ENCODE data around the gene TP53TG3D.
"Not testable (repeated sequence)": the region's sequence is repeated elsewhere in the genome, so short reads cannot be mapped to it uniquely, and the experiment has no call there.

The TP53TG3D gene, protein sequence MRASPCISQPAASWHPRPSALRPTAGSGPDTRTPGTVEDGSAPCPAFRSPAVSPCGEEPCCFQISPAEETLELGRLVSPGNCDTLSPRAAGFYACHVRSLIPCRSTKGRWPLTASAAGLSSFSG

DNA sequence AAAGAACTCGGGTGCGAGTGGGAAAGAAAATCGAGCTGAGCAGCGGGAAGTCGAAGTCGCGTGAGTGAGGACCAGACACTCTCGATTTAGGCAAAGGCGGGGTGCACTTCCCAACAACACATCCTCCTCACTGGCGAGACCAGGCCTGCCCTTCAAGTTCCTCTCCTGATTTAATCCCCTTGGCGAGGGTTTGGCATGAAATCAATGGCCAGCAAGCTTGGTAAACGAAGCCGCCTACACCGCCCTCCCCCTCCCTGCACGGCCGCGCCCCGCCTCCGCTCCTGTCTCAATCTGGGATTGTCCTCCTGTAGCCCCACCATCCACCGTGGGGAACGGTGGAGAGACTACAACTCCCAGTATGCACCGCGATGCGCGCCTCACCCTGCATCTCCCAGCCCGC lies at the start of gene TP53TG3D:
Gene TP53TG3D, plus strand, starts transcription at position 301 of the 400 bp plus-strand sequence. Its CDS starts 68 bp downstream, at position 369.
- not testable (repeated sequence) for DNase-seq (ENCODE audit: low read depth in 2 of 2)

DNA sequence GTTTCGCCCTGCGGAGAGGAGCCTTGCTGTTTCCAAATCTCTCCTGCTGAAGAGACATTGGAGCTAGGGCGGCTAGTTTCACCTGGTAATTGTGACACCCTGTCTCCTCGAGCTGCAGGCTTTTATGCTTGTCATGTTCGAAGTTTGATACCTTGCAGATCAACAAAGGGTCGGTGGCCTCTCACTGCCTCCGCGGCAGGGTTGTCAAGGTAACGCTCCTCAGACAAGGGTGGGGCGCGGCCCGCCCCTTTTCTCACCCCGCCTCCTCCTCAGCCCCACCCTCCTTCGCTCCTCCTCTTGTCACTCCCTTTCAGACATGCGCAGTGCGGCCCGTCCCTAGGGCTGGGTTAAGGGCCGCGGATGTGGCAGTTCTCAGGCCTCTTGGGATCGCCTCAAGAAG lies 421 bp downstream of the TP53TG3D start:
- peak in 1 of 2 donors; percentile 34 for DNase-seq (ENCODE audit: low read depth in 2 of 2)

DNA sequence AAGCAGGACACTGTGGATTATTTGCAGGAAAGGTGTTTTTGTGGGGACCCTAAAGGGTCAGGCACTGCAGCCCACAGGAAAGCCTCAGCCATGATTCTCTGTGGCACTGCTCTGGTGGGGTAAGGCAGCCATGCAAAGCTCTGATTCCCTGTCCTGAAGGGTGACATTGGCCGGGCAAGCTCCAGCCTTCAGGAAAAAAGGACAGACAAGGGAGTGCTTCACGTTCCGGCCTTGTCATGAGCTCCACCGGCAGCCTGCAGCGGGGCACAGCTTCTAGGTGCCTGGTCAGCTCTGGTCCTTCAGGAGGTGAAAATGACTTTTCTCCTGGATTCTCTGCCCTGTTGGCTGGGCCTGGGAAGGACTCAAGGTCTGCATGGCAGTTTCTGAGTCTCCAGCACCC lies 8.4 kb downstream of the TP53TG3D start:
- DNase-seq (ENCODE audit: low read depth in 2 of 2), result not testable (repeated sequence)

DNA sequence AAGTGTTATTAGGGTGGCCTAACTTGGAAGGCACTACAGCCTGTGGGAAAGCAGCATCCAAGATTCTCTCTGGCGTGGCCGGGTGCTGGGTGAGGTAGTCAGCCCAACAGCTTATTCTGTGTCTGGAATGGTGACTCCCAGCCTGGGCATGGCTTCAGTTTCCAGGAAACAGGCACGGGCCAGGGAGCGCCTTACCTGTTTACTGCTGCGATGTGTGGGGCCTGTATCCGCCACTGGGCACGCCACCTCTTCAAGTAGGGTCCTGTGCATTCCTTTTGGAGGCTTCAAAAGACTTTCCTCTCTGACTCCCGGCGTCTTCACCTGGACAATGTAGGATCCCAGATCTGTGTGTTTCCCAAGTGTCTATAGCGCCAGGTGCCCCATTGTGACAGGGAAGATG lies 10.5 kb downstream of the TP53TG3D start:
- not testable (repeated sequence) for DNase-seq (ENCODE audit: low read depth in 2 of 2)

DNA sequence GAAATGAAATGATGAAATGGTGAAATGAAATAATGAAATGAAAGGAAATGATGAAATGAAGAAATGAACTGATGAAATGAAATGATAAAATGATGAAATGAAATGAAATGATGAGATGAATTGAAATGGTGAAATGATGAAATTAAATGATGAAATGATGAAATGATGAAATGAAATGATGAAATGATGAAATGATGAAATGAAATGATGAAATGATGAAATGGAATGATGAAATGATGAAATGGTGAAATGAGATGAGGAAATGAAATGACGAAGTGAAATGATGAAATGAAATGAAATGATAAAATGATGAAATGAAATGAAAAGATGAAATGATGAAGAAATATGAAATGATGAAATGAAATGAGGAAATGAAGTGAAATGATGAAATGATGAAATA lies 28.8 kb downstream of the TP53TG3D start:
- DNase-seq (ENCODE audit: low read depth in 2 of 2), result not testable (repeated sequence)

DNA sequence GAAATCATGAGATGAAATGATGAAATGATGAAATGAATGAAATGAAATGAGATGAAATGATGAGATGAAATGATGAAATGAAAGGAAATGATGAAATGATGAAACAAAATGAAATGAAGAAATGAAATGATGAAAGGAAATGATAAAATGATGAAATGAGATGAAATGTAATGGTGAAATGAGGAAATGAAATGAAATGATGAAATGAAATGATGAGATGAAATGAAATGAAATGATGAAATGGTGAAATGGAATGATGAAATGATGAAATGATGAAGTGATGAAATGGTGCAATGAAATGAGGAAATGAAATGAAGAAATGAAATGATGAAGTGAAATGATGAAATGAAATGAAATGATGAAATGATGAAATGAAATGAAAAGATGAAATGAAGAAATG lies 29.9 kb downstream of the TP53TG3D start:
- not testable (repeated sequence) for DNase-seq (ENCODE audit: low read depth in 2 of 2)

DNA sequence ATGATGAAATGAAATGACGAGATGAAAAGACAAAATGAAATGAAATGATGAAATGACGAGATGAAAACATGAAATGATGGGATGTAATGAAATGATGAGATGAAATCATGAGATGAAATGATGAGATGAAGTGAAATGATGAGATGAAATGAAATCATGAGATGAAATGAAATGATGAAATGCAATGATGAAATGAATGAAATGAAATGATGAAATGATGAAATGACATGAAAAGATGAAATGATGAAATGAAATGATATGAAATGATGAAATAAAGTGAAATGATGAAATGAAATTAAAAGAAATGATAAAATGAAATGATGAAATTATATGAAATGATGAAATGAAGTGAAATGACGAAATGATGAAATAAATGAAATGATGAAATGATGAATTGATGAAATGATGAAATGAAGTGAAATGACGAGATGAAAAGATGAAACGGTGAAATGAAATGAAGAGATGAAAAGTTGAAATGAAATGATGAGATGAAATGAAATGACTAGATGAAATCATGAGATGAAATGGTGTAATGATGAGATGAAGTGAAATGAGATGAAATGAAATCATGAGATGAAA lies 30.9 kb downstream of the TP53TG3D start:
- not testable (repeated sequence) for DNase-seq (ENCODE audit: low read depth in 2 of 2)

DNA sequence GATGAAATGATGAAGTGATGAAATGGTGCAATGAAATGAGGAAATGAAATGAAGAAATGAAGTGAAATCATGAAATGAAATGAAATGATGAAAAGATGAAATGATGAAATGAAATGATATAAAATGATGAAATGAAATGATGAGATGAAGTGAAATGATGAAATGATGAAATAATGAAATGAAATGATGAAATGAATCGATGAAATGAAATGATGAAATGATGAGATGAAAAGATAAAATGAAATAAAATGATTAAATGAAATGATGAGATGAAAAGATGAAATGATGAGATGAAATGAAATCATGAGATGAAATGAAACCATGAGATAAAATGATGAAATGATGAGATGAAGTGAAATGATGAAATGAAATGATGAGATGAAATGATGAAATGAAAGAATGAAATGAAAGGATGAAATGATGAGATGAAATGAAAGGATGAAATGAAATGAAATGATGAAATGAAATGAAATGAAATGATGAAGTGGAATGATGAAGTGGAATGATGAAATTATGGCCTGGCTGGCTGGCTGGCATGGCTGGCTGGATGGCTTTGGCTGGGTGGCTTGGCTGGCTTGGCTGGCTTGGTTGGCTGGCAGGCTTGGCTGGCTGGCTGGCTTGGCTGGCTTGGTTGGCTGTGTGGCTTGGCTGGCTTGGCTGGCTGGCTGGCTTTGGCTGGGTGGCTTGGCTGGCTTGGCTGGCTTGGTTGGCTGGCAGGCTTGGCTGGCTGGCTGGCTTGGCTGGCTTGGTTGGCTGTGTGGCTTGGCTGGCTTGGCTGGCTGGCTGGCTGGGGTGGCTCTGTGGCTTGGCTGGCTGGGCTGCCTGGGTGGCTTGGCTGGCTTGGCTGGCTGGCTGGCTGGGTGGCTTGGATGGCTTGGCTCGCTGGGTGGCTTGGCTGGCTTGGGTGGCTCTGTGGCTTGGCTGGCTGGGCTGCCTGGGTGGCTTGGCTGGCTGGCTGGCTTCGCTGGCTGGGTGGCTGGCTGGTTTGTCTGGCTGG lies 32.0 kb downstream of the TP53TG3D start:
- not testable (repeated sequence) for DNase-seq (ENCODE audit: low read depth in 2 of 2)

DNA sequence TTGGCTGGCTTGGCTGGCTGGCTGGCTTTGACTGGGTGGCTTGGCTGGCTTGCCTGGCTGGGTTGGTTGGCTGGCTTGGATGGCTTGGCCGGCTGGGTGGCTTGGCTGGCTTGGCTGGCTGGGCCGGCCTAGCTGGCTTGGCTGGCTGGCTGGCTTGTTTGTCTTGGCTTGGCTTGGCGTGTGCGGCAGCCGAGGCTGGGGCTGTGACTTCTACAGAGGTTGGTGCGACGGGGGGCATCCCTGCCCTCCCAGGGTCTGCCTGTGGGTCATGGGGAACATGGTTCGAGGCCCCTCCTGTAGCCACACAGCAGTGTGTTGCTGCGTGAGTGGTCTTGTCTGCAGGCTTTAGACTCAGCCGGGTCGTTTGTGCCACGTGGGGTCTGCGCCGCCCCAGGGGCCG lies 33.1 kb downstream of the TP53TG3D start:
- not testable (repeated sequence) for DNase-seq (ENCODE audit: low read depth in 2 of 2)

DNA sequence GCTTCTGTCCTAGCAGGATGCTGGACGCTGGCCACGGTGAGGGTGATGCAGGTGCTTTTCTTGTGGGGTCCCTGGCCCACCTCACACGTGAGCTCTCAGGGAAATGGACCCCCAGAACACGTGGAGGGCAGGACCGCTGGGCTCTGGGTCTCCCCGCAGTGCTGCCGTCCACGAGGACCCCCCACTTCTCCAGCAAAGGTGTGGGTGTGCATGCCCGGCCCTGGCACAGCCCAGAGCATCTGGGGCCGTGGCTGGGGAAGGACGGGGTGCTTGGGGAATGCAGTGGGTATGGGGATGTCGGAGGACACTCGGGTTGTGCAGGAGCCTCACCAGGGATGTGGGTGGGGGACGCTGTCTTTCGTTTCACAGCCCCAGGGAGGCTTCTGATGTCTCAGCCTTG lies 34.7 kb downstream of the TP53TG3D start:
- not testable (repeated sequence) for DNase-seq (ENCODE audit: low read depth in 2 of 2)

DNA sequence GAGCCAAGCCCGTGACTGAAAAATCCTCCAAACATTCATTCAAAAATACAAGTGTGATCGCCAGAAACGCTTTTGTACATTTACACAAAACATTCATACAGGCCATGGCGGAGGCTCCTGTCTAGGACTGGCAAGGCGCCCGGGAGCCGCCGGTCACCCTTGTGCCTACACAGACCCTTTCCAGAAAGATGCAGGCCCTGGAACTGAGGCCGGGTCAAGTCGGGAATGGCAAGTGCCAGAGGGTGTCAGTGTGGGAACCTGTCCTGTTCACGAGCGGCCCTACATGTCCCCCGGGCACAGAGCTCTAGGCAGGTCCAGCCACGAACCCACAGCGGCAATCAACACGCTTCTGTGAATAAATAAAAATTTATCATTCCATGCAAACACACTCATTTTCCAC lies 36.1 kb downstream of the TP53TG3D start:
- DNase-seq (ENCODE audit: low read depth in 2 of 2), result not testable (repeated sequence)

DNA sequence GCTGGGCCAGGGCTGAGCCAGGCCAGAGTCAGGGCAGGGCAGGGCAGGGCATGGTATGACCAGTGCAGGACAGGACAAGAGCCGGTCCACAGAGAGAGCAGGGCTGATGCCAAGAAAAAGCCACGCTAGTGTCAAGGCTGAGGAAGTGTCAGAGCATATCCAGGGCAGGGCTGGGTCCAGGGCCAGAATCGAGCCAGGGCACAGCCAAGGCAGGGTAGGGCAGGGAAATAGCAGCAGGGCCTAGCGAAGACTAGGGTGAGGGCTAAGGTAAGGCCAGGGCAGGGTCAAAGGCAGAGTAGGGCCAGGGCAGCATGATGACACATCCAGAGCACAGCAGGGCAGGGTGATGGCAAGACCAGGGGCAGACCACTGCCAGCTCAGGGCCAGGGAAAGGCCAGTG lies 49.7 kb downstream of the TP53TG3D start:
- DNase-seq (ENCODE audit: low read depth in 2 of 2), result not testable (repeated sequence)

Measured in stimulated activated CD8-positive, alpha-beta memory T cell treated with anti-CD3 and anti-CD28 coated beads, Interleukin-7, amount 100 ng/mL, for 4 hours (primary cell).